ENCODE measurements around the gene SSBP4. TPM values are rescaled to one million over a fixed set of nuclear protein-coding genes. Genes with fewer than 3 reads are reported as not detected.

The SSBP4 gene
- total and polyA plus RNA-seq, 2 experiments from 2014 or later: 151 to 180 TPM

DNA sequence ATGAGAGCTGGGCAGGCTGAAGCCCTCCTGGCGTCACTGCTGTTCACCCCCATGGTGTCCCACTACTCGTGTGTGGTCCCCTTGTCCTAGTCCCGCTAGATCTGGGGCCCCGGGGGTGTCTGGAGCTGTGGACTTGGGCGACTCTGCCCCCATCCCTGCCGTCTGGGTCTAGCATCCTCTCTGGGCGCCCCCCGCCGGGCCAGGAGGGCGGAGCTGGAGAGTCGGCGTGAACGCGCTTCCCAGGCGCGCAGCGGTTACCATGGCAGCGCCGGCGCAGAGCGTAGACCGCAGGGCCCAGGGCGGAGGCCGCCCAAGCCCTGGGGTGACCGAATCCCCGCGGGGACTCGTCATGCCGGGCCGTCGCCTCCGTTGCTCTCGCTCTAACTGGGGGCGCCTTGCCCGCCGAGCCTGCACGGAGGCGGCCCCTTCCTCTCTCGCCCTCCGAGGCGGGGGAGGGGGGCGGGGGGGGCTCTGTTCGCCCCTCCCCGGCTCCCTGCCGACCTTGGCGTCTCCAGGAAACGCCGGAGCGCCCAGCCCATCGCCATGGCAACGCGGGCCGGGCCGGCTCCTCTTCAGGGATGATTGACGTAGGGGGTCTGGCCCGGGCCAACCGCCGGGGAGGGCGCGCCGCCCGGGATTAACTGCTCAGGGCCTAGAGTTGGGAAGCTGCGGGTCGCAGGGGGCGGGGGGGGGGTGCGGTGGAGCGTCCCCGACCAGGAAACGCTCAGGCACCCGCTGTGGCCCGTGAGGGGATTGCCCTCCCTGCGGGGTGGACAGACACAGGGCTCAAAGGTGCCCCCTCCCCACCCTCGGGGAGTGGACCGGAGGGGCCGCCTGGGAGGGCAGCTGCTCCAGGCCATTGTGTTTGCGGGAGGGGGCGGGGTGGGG lies 9.8 kb downstream of the SSBP4 start:
- Histone ChIP-seq H3K4me1 (ENCODE audit: low read depth) (peaks cover 42% of the 10 kb centered on the region), H3K36me3 (no peaks in the 10 kb centered on the region)

DNA sequence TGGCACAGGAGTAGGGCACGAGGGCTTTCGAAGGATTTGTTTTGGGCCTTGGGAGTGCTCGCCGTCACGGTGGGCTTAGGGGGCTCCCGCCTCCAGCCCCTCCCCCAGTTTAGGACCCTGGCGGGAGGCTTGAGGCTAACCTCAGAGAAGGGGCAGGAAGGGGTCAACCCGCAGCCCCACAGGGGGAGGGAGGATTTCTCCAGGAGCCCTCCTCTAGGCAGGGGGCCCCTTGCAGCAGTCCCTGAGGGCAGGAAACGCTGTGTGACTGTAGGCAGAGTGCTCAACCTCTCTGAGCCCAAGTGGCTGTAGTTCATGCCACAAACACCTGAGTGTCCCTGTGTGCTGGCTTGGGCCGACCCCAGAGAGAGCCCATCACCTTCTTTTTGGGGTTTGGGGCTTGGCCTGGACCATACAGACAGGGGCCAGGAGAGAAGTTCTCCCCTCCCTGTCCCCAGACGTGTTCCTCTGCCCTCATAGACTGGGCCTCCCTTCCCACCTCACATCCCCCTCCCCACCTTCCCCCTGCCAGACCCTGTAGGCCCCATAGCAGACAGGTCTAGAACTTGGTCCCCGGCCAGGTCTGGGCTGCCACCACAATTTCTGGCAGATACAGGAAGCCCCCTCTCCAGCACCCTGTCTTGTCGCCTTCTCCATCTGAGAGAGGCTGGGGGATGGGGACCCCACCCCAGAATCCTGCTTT lies 10.7 kb downstream of the SSBP4 start:
- Histone ChIP-seq H3K4me1 (ENCODE audit: low read depth) (peaks cover 41% of the 10 kb centered on the region), H3K4me3 (peak overlapping the region; percentile 52), H3K9me3 (ENCODE audit: low read depth) (no peaks in the 10 kb centered on the region), H3K36me3 (no peaks in the 10 kb centered on the region), H3K27ac (peak overlapping the region; percentile 48), H3K27me3 (no peaks in the 10 kb centered on the region)
- TF ChIP-seq, protein P1, sequence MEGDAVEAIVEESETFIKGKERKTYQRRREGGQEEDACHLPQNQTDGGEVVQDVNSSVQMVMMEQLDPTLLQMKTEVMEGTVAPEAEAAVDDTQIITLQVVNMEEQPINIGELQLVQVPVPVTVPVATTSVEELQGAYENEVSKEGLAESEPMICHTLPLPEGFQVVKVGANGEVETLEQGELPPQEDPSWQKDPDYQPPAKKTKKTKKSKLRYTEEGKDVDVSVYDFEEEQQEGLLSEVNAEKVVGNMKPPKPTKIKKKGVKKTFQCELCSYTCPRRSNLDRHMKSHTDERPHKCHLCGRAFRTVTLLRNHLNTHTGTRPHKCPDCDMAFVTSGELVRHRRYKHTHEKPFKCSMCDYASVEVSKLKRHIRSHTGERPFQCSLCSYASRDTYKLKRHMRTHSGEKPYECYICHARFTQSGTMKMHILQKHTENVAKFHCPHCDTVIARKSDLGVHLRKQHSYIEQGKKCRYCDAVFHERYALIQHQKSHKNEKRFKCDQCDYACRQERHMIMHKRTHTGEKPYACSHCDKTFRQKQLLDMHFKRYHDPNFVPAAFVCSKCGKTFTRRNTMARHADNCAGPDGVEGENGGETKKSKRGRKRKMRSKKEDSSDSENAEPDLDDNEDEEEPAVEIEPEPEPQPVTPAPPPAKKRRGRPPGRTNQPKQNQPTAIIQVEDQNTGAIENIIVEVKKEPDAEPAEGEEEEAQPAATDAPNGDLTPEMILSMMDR (IDR thresholded peaks at IDR 0.05; ENCODE audit: low read depth, low read length): no peak
- DNase-seq (ENCODE audit: low read depth in 1 of 2, low spot score in 1 of 2): no peak

More for the DNA sequence above, 9.8 kb downstream of the SSBP4 start:
- DNase-seq (ENCODE audit: low read depth in 1 of 2, low spot score in 1 of 2): peak; percentile 82 to 89
- Histone ChIP-seq H3K4me3 (peak overlapping the region; percentile 52), H3K9me3 (ENCODE audit: low read depth) (no peaks in the 10 kb centered on the region), H3K27ac (peak overlapping the region; percentile 48), H3K27me3 (no peaks in the 10 kb centered on the region)
- TF ChIP-seq, protein P1 (IDR thresholded peaks at IDR 0.05; ENCODE audit: low read depth, low read length): no peak

DNA sequence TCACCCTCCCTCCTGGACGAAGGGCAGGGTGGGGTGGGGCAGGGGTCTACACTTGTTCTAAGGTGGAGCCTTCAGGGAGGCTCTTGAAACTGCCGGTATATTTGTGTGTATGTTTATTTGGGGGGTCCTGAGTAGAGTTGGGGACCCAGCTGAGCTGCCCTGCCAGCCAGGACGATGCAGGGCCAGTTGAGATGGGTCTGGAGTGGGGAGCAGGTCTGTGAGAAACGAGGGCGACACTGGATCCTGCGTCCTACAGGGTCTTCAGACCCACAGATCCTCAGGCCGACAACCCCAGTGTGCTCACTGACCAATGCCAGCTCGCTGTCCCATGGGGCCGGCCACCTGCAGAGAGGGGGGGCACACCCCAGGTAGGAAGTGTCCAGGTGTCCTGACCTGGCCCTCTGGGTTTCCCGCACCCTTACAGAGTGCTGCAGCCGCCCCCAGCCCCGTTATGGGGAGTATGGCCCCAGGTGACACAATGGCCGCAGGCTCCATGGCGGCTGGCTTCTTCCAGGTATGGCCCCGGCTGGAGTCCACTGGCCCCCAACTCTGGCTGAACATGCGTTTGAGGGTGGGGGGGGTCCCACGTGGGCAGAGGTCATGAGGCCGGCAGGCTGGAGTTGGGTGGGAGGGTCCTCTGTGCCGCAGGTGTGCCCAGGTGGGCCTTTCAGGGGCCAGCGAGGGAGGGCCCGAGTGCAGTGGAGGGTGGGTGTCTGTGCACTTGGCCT lies 11.4 kb downstream of the SSBP4 start:
- Histone ChIP-seq H3K9me3 (ENCODE audit: low read depth) (no peaks in the 10 kb centered on the region), H3K4me1 (ENCODE audit: low read depth) (peaks cover 40% of the 10 kb centered on the region), H3K36me3 (no peaks in the 10 kb centered on the region), H3K27ac (no peak overlapping the region), H3K4me3 (no peak overlapping the region), H3K27me3 (no peaks in the 10 kb centered on the region)
- DNase-seq (ENCODE audit: low read depth in 1 of 2, low spot score in 1 of 2): no peak
- TF ChIP-seq, protein P1 (IDR thresholded peaks at IDR 0.05; ENCODE audit: low read depth, low read length): no peak

DNA sequence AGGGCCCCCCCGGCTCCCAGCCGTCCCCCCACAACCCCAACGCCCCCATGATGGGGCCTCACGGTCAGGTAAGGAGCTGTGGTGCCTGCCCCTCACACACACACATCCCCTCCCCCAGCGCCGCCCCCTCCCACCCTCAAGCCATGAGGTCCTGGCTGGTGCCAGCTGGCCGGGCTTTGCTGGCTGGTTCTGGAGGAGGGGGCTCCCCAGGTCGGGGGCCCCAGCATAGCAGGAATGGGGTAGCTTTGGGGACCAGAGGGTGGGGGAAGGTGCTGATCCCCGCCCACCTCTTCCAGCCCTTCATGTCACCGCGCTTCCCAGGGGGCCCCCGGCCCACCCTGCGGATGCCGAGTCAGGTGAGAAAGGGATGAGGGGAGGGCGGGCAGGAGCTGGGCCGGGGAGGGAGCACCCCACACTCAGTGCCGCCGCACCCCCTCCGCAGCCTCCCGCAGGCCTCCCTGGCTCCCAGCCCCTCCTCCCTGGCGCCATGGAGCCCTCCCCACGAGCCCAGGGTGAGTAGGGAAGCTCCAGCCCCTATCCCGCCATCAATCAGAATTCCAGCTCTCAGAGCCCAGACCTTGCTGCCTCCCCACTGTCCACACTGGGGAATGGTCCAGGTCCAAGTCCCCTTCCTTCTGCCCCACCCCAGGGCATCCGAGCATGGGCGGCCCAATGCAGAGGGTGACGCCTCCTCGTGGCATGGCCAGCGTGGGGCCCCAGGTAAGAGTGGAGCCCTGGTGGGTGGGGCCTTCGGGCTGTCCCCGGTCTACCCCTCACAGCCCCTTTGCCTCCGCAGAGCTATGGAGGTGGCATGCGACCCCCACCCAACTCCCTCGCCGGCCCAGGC lies 12.4 kb downstream of the SSBP4 start:
- Histone ChIP-seq H3K9me3 (ENCODE audit: low read depth) (no peaks in the 10 kb centered on the region), H3K4me3 (no peak overlapping the region), H3K27ac (no peak overlapping the region), H3K36me3 (no peaks in the 10 kb centered on the region), H3K27me3 (no peaks in the 10 kb centered on the region), H3K4me1 (ENCODE audit: low read depth) (peaks cover 32% of the 10 kb centered on the region)
- no peak for DNase-seq (ENCODE audit: low read depth in 1 of 2, low spot score in 1 of 2)
- TF ChIP-seq, protein P1 (IDR thresholded peaks at IDR 0.05; ENCODE audit: low read depth, low read length): no peak

Data from cardiac muscle cell (in vitro differentiated cells and primary cell).